PC-9 (cell line): Measurements from ENCODE around the gene FXYD4.

Experiments
- CTCF ChIP-seq: fragments of 200-600 bp; sonication (generic); conservative IDR thresholded peaks from 2 replicates; pipeline ENCODE4 v1.6.1; 2017; ENCODE audit warnings: mixed run types, antibody characterized with exemption, mild to moderate bottlenecking, moderate library complexity
- EZH2 ChIP-seq: fragments of 200-600 bp; sonication (generic); IDR thresholded peaks from 2 replicates; pipeline ENCODE4 v1.8.0; 2017; ENCODE audit warnings: antibody characterized with exemption, low read depth

GRCh38 chr10:43333653-43334052, 37.8 kb upstream of the FXYD4 start:
- TF ChIP-seq CTCF = no peak
- TF ChIP-seq EZH2 = no peak
